Naive thymus-derived CD4-positive, alpha-beta T cell (primary cell): Measurements from ENCODE around the gene KRT4. TPM values are rescaled to one million over a fixed set of nuclear protein-coding genes. Genes with fewer than 3 reads are reported as not detected.

Experiments
- ATAC-seq: fragments of 150-1000 bp; cut with Tn5 transposase; 2 replicates; pipeline ENCODE4 v1.10.0; 2021; ENCODE audit warnings: mild to moderate bottlenecking, moderate library complexity
- CTCF ChIA-PET: fragments of 350-600 bp; sonication (Branson Sonifier 250); formaldehyde crosslinking; loops from one replicate; lab custom pipeline; 2021; ENCODE audit warnings: antibody characterized with exemption; lab: Charles Lee
- POLR2A ChIA-PET: fragments of 350-600 bp; sonication (Branson Sonifier 250); formaldehyde crosslinking; loops from one replicate; lab custom pipeline; 2021; ENCODE audit warnings: antibody characterized with exemption, inconsistent platforms; lab: Charles Lee
- DNase-seq, 9 donors: peaks; one replicate each; pipeline versions ENCODE4 v3.0.0 to v3.0.0-alpha.2; 2020 to 2022; ENCODE audit warnings: mixed read lengths in 1 of 9
- H3K27ac ChIP-seq: one replicate; pipeline ENCODE4 v1.7.0; 2013; ENCODE audit warnings: mild to moderate bottlenecking, low read depth, low read length, moderate library complexity
- H3K27me3 ChIP-seq, 2 donors: one replicate each; pipeline ENCODE4 v1.7.0; 2013; ENCODE audit warnings: low read length in 2 of 2, mild to moderate bottlenecking in 2 of 2, moderate library complexity in 2 of 2; ENCODE audit not compliant: control insufficient read depth in 2 of 2, insufficient read depth in 2 of 2
- H3K36me3 ChIP-seq, 3 experiments: 1 replicate in 2 of 3; 2 replicates in 1 of 3; pipeline ENCODE4 v1.7.0; 2013; ENCODE audit warnings: low read length in 3 of 3, mild to moderate bottlenecking in 3 of 3, moderate library complexity in 1 of 3; ENCODE audit not compliant: insufficient read depth in 3 of 3, control insufficient read depth in 2 of 3
- H3K4me1 ChIP-seq, 2 donors: one replicate each; pipeline ENCODE4 v1.7.0; 2013; ENCODE audit warnings: low read length in 2 of 2, mild to moderate bottlenecking in 2 of 2, moderate library complexity in 1 of 2; ENCODE audit not compliant: control insufficient read depth in 2 of 2, insufficient read depth in 2 of 2
- H3K4me3 ChIP-seq: 2 replicates; pipeline ENCODE4 v1.7.0; 2013; ENCODE audit warnings: mild to moderate bottlenecking, low read length
- H3K9me3 ChIP-seq, 3 experiments: 1 replicate in 2 of 3; 2 replicates in 1 of 3; pipeline ENCODE4 v1.7.0; 2013; ENCODE audit warnings: low read length in 3 of 3; ENCODE audit not compliant: control insufficient read depth in 2 of 3
- H3K27ac Mint-ChIP-seq, 9 donors: one replicate each; pipeline ENCODE4 v1.8.0; 2020 to 2022; ENCODE audit warnings: mixed read lengths in 9 of 9, mild to moderate bottlenecking in 8 of 9, moderate library complexity in 5 of 9, inconsistent platforms in 2 of 9
- H3K27me3 Mint-ChIP-seq, 5 donors: one replicate each; pipeline ENCODE4 v1.8.0; 2021 to 2022; ENCODE audit warnings: mixed read lengths in 5 of 5, mild to moderate bottlenecking in 1 of 5
- H3K36me3 Mint-ChIP-seq, 5 donors: one replicate each; pipeline ENCODE4 v1.8.0; 2020 to 2022; ENCODE audit warnings: mixed read lengths in 5 of 5, mild to moderate bottlenecking in 3 of 5, inconsistent platforms in 1 of 5
- H3K4me1 Mint-ChIP-seq, 7 donors: one replicate each; pipeline ENCODE4 v1.8.0; 2020 to 2022; ENCODE audit warnings: mixed read lengths in 7 of 7, mild to moderate bottlenecking in 3 of 7, inconsistent platforms in 1 of 7
- H3K4me3 Mint-ChIP-seq, 10 donors: one replicate each; pipeline ENCODE4 v1.8.0; 2020 to 2022; ENCODE audit warnings: mild to moderate bottlenecking in 10 of 10, mixed read lengths in 10 of 10, moderate library complexity in 6 of 10, inconsistent platforms in 2 of 10
- H3K9me3 Mint-ChIP-seq, 11 donors: one replicate each; pipeline ENCODE4 v1.8.0; 2020 to 2022; ENCODE audit warnings: mixed read lengths in 11 of 11, mild to moderate bottlenecking in 4 of 11, inconsistent platforms in 1 of 11, moderate library complexity in 1 of 11
- intact Hi-C, 2 donors: fragments of 100-400 bp; cut with micrococcal nuclease; formaldehyde crosslinking; loops; one replicate each; pipeline ENCODE4 v1.15.1; 2023
- polyA plus RNA-seq, 2 donors: library from polyadenylated mRNA; unstranded; fragments of 300-500 nt; fragmentation: Illumina TruSeq; gene quantifications; one replicate each; pipeline ENCODE4 v1.2.3, GENCODE V29; 2021
- total RNA-seq, 6 experiments: library from RNA in 5 of 6; stranded (reverse) in 5 of 6; gene quantifications; 1 replicate in 5 of 6; 2 replicates in 1 of 6; pipeline ENCODE4 v1.2.3 and lab custom pipeline; 2021 to 2026

KRT4 gene
- total and polyA plus RNA-seq, 7 experiments from 2014 or later: not detected

DNA sequence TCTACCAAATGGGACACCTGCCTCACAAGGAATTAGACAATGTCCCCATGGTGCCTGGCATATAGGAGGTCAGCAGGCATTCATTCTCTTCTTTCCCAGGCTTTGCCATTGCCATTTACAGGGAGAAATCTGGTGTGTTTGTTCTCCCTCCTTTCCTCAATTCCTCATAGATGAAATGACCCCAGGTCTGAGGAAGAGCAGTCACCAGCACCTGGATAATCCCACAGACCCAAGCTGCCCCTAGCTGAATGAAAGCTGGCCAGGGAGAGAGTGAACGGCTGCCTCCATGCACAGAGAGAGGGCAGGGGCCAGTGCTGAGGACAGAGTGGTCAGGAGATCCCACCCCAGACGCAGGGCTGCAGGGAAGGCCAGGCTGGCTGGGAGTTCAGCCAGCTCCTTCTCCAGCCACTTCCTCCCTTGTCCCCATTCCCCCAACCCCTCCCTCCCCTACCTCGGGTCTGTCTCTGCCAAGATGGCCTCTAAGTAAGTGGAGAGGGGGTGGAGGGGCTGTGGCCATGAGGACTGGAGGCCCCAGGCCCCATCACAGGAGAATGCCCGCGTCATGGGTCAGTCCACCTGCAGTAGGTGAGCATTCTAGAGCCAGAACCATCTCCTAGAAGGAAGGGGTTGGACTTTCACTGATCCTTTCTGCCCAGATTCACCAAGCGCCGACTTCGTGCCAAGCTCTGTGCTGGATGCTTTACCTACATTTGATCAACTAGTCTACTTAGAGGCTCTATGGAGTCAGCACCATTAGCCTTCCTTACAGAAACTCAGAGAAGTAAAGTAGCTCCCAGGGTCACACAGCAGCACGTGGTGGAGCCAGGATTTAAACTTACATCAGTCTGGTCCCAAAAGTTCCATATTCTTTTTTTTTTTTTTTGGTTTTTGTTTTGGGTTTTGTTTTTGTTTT is 2.0 kb upstream of the KRT4 start:
- ATAC-seq (no peak), DNase-seq (no peak)
- Histone ChIP-seq H3K9me3 (no peaks in the 10 kb centered on the region), H3K27me3 (no peaks in the 10 kb centered on the region), H3K4me1 (peaks cover 0 to 14% of the 10 kb centered on the region in 2 donors), H3K36me3 (no peaks in the 10 kb centered on the region), H3K27ac (no peak overlapping the region), H3K4me3 (no peak overlapping the region)
- ChIA-PET CTCF (interaction anchor here (0.7 kb wide), 1 partner anchor 231 kb away, joined by 3 read pairs; no protein-coding TSS in a partner anchor), POLR2A (no interaction called here)
- no peak overlapping the region for H3K27ac Mint-ChIP-seq
- peaks cover 0 to 2% (median 0%) of the 10 kb centered on the region in 11 donors for H3K9me3 Mint-ChIP-seq
- intact Hi-C loops: no loop called here
- peaks cover 0 to 5% (median 0%) of the 10 kb centered on the region in 5 donors for H3K27me3 Mint-ChIP-seq
- H3K4me1 Mint-ChIP-seq: peaks cover 5 to 19% (median 15%) of the 10 kb centered on the region in 7 donors
- no peak overlapping the region for H3K4me3 Mint-ChIP-seq
- no peaks in the 10 kb centered on the region for H3K36me3 Mint-ChIP-seq

DNA sequence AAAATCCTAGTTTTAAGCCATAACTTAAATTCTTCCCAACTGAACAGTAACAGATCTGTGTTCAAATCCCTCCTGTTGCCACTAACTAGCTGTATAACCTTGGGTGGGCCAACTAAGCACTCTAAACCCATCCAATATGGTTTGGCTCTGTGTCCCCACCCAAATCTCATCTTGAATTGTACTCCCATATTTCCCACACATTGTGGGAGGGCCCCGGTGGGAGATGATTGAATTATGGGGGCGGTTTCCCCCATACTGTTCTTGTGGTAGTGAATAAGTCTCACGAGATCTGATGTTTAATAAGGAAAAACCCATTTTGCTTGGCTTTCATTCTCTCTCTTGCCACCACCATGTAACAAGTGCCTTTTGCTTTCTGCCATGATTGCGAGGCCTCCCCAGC is 1.2 kb upstream of the KRT4 start:
- Histone ChIP-seq H3K4me1 (peaks cover 0 to 14% of the 10 kb centered on the region in 2 donors), H3K27me3 (no peaks in the 10 kb centered on the region), H3K9me3 (no peaks in the 10 kb centered on the region), H3K27ac (no peak overlapping the region), H3K36me3 (no peaks in the 10 kb centered on the region), H3K4me3 (no peak overlapping the region)
- ChIA-PET POLR2A (no interaction called here), CTCF (no interaction called here)
- Mint-ChIP-seq H3K4me3 (no peak overlapping the region), H3K27ac (no peak overlapping the region), H3K9me3 (peaks cover 0 to 2% (median 0%) of the 10 kb centered on the region in 11 donors), H3K27me3 (peaks cover 0 to 3% (median 0%) of the 10 kb centered on the region in 5 donors), H3K4me1 (peaks cover 5 to 19% (median 15%) of the 10 kb centered on the region in 7 donors), H3K36me3 (no peaks in the 10 kb centered on the region)
- intact Hi-C loops: no loop called here
- ATAC-seq: no peak
- DNase-seq: no peak

DNA sequence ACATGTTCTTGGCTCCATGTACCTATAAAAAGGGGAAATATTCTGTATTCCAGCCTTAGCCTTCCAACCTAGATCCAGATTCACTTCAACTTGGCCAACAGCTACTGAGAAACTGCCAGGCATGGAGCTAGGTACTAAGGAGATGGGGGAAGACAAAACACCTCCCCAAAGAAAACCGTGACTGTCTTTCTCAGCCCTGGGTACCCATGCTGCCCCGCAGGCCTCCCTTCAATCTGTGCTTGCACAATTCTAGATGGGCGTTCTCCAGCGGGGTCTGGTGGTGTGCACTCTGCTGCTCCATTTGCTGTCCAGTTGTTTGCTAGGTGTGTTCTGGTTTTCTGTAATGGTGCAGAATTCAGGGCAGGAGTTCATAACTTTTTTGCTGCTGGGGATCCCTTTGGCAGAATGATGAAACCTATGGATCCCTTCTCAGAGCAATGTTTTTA is 817 bp upstream of the KRT4 start:
- Mint-ChIP-seq H3K36me3 (no peaks in the 10 kb centered on the region), H3K4me1 (peaks cover 5 to 19% (median 15%) of the 10 kb centered on the region in 7 donors), H3K9me3 (no peaks in the 10 kb centered on the region), H3K27ac (peak overlapping the region in 3 of 9 donors; percentile 25 to 52 (median 51)), H3K4me3 (no peak overlapping the region), H3K27me3 (peaks cover 0 to 3% (median 0%) of the 10 kb centered on the region in 5 donors)
- Histone ChIP-seq H3K4me3 (no peak overlapping the region), H3K27ac (no peak overlapping the region), H3K27me3 (no peaks in the 10 kb centered on the region), H3K36me3 (no peaks in the 10 kb centered on the region), H3K4me1 (peaks cover 0 to 14% of the 10 kb centered on the region in 2 donors), H3K9me3 (no peaks in the 10 kb centered on the region)
- ATAC-seq (no peak), DNase-seq (no peak)
- intact Hi-C loops: no loop called here
- CTCF ChIA-PET: no interaction called here
- POLR2A ChIA-PET: no interaction called here

DNA sequence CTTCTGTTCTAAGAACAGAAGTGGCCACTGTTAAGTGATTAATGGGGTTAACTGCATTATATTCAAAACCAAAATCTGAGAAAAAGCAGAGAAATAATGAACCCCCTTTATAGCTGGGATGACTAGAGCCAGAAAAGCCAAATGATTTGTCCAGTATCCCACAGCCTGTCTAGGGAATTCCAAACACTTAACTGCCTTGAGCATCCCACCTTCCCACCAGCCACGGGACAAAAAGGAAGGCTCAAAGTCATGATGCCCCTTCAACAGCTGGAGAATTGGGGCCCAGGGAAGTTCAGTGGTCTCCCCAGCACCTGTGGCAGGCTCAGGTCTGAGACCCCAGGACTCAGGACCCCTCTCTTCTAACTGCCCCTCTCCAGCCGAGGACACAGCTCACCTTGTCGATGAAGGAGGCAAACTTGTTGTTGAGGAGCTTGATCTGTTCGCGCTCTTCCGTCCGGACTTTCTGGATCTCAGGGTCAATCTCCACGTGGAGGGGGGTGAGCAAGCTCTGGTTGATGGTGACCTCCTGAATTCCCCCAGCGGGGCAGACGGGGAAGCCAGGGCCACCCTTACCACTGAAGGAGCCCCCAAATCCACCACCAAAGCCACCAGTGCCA is 605 bp downstream of the KRT4 start:
- no peaks in the 10 kb centered on the region for H3K9me3 ChIP-seq
- ATAC-seq: no peak
- Mint-ChIP-seq H3K27ac (no peak overlapping the region), H3K4me3 (no peak overlapping the region), H3K4me1 (peaks cover 5 to 13% (median 12%) of the 10 kb centered on the region in 7 donors), H3K36me3 (no peaks in the 10 kb centered on the region), H3K9me3 (no peaks in the 10 kb centered on the region), H3K27me3 (no peaks in the 10 kb centered on the region)
- H3K36me3 ChIP-seq: no peaks in the 10 kb centered on the region
- no peak overlapping the region for H3K27ac ChIP-seq
- no peak overlapping the region for H3K4me3 ChIP-seq
- CTCF ChIA-PET: no interaction called here
- H3K27me3 ChIP-seq: no peaks in the 10 kb centered on the region
- peaks cover 0 to 13% of the 10 kb centered on the region in 2 donors for H3K4me1 ChIP-seq
- DNase-seq: no peak
- POLR2A ChIA-PET: no interaction called here
- intact Hi-C loops: no loop called here

DNA sequence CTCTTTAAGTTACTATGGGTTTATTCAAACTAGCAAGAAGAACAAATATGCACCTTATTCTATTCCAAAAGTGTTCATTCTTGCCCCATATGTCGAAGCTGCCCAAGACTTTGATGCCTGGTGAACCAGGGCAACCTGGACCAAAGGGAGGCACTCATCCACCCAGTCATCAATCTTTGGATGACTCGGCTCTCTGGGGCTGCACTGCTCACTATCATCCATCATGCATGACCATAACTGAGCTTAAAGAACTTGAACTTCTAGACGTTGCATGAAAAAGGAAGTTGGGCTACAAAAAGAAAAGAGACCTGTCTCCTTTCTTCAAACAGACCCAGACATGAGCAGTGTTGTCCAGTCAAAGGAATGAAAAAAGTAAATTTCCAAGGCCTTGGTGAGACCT is 1.2 kb downstream of the KRT4 start:
- intact Hi-C loops: no loop called here
- no peaks in the 10 kb centered on the region for H3K9me3 ChIP-seq
- Mint-ChIP-seq H3K9me3 (peaks cover 0 to 1% (median 0%) of the 10 kb centered on the region in 11 donors), H3K36me3 (no peaks in the 10 kb centered on the region), H3K4me3 (no peak overlapping the region), H3K27me3 (no peaks in the 10 kb centered on the region), H3K4me1 (peaks cover 5 to 8% (median 7%) of the 10 kb centered on the region in 7 donors), H3K27ac (peak overlapping the region in 4 of 9 donors; percentile 7 to 51 (median 34))
- no peak for DNase-seq
- no peaks in the 10 kb centered on the region for H3K36me3 ChIP-seq
- H3K27me3 ChIP-seq: no peaks in the 10 kb centered on the region
- POLR2A ChIA-PET: no interaction called here
- no peak overlapping the region for H3K27ac ChIP-seq
- no peak for ATAC-seq
- CTCF ChIA-PET: no interaction called here
- no peak overlapping the region for H3K4me3 ChIP-seq
- peaks cover 0 to 7% of the 10 kb centered on the region in 2 donors for H3K4me1 ChIP-seq

DNA sequence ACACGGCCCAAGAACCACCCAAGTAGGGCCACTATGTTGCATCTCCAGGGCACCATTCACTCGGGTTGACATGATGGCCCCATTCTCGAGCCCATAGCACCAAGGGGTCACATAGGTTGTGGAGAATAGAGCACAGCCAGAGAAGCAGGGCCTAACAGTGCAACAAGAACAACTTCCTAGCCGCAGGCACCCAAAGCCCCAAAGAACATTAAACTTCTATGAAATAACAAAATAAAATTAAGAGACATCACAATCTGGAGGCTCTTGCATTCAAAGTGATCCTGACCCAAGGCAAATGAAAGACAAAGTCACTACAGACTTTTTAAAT is 1.9 kb downstream of the KRT4 start:
- H3K4me1 ChIP-seq: no peaks in the 10 kb centered on the region
- Mint-ChIP-seq H3K4me1 (peaks cover 0 to under 1% (median 0%) of the 10 kb centered on the region in 7 donors), H3K27me3 (no peaks in the 10 kb centered on the region), H3K36me3 (no peaks in the 10 kb centered on the region), H3K27ac (peak overlapping the region in 3 of 9 donors; percentile 10 to 41 (median 26)), H3K4me3 (no peak overlapping the region), H3K9me3 (peaks cover 0 to 1% (median 0%) of the 10 kb centered on the region in 11 donors)
- no peaks in the 10 kb centered on the region for H3K27me3 ChIP-seq
- no peak overlapping the region for H3K4me3 ChIP-seq
- ChIA-PET CTCF (no interaction called here), POLR2A (no interaction called here)
- no peak overlapping the region for H3K27ac ChIP-seq
- no peaks in the 10 kb centered on the region for H3K36me3 ChIP-seq
- DNase-seq (no peak), ATAC-seq (no peak)
- no peaks in the 10 kb centered on the region for H3K9me3 ChIP-seq
- intact Hi-C loops: no loop called here
